Measurements from ENCODE around the gene IGF2BP1.
"Not testable (repeated sequence)": the region's sequence is repeated elsewhere in the genome, so short reads cannot be mapped to it uniquely, and the experiment has no call there.

IGF2BP1 gene

DNA sequence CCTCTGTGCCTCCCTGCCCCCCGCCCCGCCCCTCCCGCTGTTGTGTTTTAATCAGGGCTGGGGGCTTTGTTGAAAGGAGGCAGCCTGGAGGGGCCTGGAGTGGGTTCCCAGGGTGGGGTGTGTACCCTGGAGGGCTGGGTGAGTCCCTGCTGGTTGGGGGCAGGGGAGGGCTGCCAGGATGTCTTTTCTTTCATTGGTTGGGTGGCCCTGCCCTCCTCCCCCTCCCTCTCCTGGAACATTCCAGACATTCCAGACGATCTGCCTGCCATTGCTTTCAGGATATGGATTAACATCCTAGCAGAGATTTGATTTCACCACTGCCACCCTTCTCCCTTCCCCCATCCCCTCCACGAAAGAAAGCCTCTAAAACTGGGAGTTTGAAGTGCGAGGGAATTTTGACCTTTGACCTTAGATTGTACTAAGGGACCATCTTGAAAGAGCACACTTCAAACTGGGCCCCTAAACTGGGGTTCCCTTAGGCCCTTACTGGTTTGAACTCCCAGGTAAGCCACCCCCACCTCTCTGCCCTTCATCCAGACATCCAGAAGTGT, 25.3 kb downstream of the IGF2BP1 start:
- no peak for DNase-seq (ENCODE audit: low read depth in 1 of 2, low spot score in 1 of 2)
- H3K27me3 ChIP-seq (ENCODE audit: insufficient read depth, poor library complexity, severe bottlenecking), result no peaks in the 10 kb centered on the region
- H3K4me3 ChIP-seq (replicated peaks; ENCODE audit: insufficient read depth, low read length), result no peak overlapping the region
- TF ChIP-seq POLR2AphosphoS5 (IDR thresholded peaks at IDR 0.05; ENCODE audit: low read depth) (no peak), GABPA (IDR thresholded peaks at IDR 0.05; ENCODE audit: low read depth) (no peak), SPI1 (IDR thresholded peaks at IDR 0.05; ENCODE audit: borderline replicate concordance, low read depth) (no peak)
- TF ChIP-seq, protein P1, sequence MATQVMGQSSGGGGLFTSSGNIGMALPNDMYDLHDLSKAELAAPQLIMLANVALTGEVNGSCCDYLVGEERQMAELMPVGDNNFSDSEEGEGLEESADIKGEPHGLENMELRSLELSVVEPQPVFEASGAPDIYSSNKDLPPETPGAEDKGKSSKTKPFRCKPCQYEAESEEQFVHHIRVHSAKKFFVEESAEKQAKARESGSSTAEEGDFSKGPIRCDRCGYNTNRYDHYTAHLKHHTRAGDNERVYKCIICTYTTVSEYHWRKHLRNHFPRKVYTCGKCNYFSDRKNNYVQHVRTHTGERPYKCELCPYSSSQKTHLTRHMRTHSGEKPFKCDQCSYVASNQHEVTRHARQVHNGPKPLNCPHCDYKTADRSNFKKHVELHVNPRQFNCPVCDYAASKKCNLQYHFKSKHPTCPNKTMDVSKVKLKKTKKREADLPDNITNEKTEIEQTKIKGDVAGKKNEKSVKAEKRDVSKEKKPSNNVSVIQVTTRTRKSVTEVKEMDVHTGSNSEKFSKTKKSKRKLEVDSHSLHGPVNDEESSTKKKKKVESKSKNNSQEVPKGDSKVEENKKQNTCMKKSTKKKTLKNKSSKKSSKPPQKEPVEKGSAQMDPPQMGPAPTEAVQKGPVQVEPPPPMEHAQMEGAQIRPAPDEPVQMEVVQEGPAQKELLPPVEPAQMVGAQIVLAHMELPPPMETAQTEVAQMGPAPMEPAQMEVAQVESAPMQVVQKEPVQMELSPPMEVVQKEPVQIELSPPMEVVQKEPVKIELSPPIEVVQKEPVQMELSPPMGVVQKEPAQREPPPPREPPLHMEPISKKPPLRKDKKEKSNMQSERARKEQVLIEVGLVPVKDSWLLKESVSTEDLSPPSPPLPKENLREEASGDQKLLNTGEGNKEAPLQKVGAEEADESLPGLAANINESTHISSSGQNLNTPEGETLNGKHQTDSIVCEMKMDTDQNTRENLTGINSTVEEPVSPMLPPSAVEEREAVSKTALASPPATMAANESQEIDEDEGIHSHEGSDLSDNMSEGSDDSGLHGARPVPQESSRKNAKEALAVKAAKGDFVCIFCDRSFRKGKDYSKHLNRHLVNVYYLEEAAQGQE (IDR thresholded peaks at IDR 0.05; ENCODE audit: insufficient replicate concordance, low read depth), result no peak
- TF ChIP-seq, protein P2, sequence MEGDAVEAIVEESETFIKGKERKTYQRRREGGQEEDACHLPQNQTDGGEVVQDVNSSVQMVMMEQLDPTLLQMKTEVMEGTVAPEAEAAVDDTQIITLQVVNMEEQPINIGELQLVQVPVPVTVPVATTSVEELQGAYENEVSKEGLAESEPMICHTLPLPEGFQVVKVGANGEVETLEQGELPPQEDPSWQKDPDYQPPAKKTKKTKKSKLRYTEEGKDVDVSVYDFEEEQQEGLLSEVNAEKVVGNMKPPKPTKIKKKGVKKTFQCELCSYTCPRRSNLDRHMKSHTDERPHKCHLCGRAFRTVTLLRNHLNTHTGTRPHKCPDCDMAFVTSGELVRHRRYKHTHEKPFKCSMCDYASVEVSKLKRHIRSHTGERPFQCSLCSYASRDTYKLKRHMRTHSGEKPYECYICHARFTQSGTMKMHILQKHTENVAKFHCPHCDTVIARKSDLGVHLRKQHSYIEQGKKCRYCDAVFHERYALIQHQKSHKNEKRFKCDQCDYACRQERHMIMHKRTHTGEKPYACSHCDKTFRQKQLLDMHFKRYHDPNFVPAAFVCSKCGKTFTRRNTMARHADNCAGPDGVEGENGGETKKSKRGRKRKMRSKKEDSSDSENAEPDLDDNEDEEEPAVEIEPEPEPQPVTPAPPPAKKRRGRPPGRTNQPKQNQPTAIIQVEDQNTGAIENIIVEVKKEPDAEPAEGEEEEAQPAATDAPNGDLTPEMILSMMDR (IDR thresholded peaks at IDR 0.05; ENCODE audit: insufficient read depth, low read length), result no peak
- no peak overlapping the region for H3K27ac ChIP-seq (replicated peaks)

GRCh38 chr17:49024523-49024922, 27.3 kb downstream of the IGF2BP1 start:
- no peak overlapping the region for H3K27ac ChIP-seq (replicated peaks)
- no peak for TF ChIP-seq GABPA (IDR thresholded peaks at IDR 0.05; ENCODE audit: low read depth)
- TF ChIP-seq, protein P2 (IDR thresholded peaks at IDR 0.05; ENCODE audit: insufficient read depth, low read length), result no peak
- TF ChIP-seq, protein P1 (IDR thresholded peaks at IDR 0.05; ENCODE audit: insufficient replicate concordance, low read depth), result no peak
- TF ChIP-seq SPI1 (IDR thresholded peaks at IDR 0.05; ENCODE audit: borderline replicate concordance, low read depth), result no peak
- TF ChIP-seq POLR2AphosphoS5 (IDR thresholded peaks at IDR 0.05; ENCODE audit: low read depth), result no peak
- no peak overlapping the region for H3K4me3 ChIP-seq (replicated peaks; ENCODE audit: insufficient read depth, low read length)
- no peak for DNase-seq (ENCODE audit: low read depth in 1 of 2, low spot score in 1 of 2)
- H3K27me3 ChIP-seq (ENCODE audit: insufficient read depth, poor library complexity, severe bottlenecking), result no peaks in the 10 kb centered on the region

DNA sequence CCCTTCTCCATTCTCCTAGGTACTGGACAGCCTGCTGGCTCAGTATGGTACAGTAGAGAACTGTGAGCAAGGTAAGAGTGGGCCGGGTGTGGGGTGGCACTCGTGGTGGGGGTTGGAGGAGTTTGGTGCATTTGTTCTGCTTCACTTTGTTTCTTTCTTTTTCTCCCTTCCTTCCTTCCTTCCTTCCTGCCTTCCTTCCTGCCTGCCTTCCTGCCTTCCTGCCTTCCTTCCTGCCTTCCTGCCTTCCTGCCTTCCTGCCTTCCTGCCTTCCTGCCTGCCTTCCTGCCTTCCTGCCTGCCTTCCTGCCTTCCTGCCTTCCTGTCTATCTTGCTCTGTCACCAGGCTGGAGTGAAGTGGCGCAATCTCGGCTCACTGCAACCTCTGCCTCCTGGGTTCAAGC, 29.3 kb downstream of the IGF2BP1 start:
- not testable (repeated sequence) for H3K27me3 ChIP-seq (ENCODE audit: insufficient read depth, poor library complexity, severe bottlenecking); DNase-seq (ENCODE audit: low read depth in 1 of 2, low spot score in 1 of 2); H3K4me3 ChIP-seq (replicated peaks; ENCODE audit: insufficient read depth, low read length); H3K27ac ChIP-seq (replicated peaks)

DNA sequence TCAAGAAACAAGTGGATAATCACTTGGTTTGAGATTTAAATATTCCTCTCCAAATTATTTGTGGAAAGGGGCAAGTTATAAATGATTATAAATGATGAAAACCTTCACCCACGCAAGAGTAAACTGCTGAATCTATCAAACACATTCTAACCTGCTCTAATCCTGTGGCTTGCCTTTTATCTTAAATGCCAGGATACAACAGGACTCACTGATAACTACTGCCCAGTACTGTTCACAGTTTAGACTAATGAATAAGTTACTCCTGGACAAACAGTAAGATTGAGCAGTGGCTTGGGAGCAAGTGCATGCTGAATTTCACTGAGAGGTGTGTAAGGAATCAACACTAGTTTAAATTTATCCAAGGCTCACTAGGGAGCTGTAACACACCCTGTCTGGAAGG, 31.1 kb downstream of the IGF2BP1 start:
- no peaks in the 10 kb centered on the region for H3K27me3 ChIP-seq (ENCODE audit: insufficient read depth, poor library complexity, severe bottlenecking)
- no peak for TF ChIP-seq SPI1 (IDR thresholded peaks at IDR 0.05; ENCODE audit: borderline replicate concordance, low read depth)
- TF ChIP-seq, protein P2 (IDR thresholded peaks at IDR 0.05; ENCODE audit: insufficient read depth, low read length), result no peak
- TF ChIP-seq GABPA (IDR thresholded peaks at IDR 0.05; ENCODE audit: low read depth), result no peak
- TF ChIP-seq, protein P1 (IDR thresholded peaks at IDR 0.05; ENCODE audit: insufficient replicate concordance, low read depth), result no peak
- TF ChIP-seq POLR2AphosphoS5 (IDR thresholded peaks at IDR 0.05; ENCODE audit: low read depth), result no peak
- no peak overlapping the region for H3K27ac ChIP-seq (replicated peaks)
- no peak overlapping the region for H3K4me3 ChIP-seq (replicated peaks; ENCODE audit: insufficient read depth, low read length)
- DNase-seq (ENCODE audit: low read depth in 1 of 2, low spot score in 1 of 2), result no peak

All from HL-60 (cell line).